Kidney epithelial cell (primary cell): ENCODE data around the gene CCBE1. TPM values are rescaled to one million over a fixed set of nuclear protein-coding genes. Genes with fewer than 3 reads are reported as not detected.
"Not testable (repeated sequence)": the region's sequence is repeated elsewhere in the genome, so short reads cannot be mapped to it uniquely, and the experiment has no call there.

Source experiments
- DNase-seq: peaks from one replicate; pipeline ENCODE4 v3.0.0-alpha.2; 2010; ENCODE audit warnings: low read depth
- H3K27me3 ChIP-seq: 2 replicates; pipeline ENCODE4 v1.6.0; 2011; ENCODE audit warnings: low read length; ENCODE audit not compliant: control insufficient read depth, insufficient read depth
- H3K36me3 ChIP-seq: 2 replicates; pipeline ENCODE4 v1.5.1; 2011; ENCODE audit warnings: low read length; ENCODE audit not compliant: control insufficient read depth, insufficient read depth
- H3K4me3 ChIP-seq: 2 replicates; pipeline ENCODE4 v1.5.1; 2011; ENCODE audit warnings: low read depth, mild to moderate bottlenecking, control low read depth, low read length
- total RNA-seq: library from RNA; depleted of rRNA; stranded (reverse); fragments of >200 nt; gene quantifications from 2 replicates; pipeline ENCODE4 v1.2.3, GENCODE V29; 2015
- TF ChIP-seq, protein P1 (sequence below): IDR thresholded peaks from 2 replicates; pipeline ENCODE4 v1.5.1; 2011; ENCODE audit warnings: mild to moderate bottlenecking, moderate library complexity, low read length, control low read depth, inconsistent platforms; ENCODE audit not compliant: insufficient read depth, poor library complexity, severe bottlenecking

The CCBE1 gene
- total RNA-seq, 1 donor from 2014 or later = 1.2 TPM

DNA sequence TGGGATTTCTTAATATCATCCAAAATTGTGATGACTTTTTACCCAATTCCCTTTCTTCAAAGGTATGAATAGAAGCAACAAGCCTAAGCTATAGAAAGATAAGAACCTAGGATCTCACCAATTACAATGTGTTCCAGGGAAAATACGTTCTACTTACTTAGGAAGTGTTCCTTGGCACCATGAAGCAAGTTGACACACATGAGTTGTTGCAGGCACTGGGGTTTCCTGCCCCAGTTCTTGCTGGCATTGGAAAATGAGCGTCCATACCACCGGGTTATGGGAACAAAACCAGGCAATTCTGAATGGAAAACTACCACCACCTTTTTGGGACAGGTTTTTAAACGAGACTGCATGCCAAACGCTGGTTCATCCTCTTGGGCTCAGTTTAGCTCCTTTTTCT is 46.2 kb downstream of the CCBE1 start:
- no peak for DNase-seq
- no peaks in the 10 kb centered on the region for H3K27me3 ChIP-seq
- no peak overlapping the region for H3K4me3 ChIP-seq
- no peaks in the 10 kb centered on the region for H3K36me3 ChIP-seq
- TF ChIP-seq, protein P1, sequence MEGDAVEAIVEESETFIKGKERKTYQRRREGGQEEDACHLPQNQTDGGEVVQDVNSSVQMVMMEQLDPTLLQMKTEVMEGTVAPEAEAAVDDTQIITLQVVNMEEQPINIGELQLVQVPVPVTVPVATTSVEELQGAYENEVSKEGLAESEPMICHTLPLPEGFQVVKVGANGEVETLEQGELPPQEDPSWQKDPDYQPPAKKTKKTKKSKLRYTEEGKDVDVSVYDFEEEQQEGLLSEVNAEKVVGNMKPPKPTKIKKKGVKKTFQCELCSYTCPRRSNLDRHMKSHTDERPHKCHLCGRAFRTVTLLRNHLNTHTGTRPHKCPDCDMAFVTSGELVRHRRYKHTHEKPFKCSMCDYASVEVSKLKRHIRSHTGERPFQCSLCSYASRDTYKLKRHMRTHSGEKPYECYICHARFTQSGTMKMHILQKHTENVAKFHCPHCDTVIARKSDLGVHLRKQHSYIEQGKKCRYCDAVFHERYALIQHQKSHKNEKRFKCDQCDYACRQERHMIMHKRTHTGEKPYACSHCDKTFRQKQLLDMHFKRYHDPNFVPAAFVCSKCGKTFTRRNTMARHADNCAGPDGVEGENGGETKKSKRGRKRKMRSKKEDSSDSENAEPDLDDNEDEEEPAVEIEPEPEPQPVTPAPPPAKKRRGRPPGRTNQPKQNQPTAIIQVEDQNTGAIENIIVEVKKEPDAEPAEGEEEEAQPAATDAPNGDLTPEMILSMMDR = no peak

DNA sequence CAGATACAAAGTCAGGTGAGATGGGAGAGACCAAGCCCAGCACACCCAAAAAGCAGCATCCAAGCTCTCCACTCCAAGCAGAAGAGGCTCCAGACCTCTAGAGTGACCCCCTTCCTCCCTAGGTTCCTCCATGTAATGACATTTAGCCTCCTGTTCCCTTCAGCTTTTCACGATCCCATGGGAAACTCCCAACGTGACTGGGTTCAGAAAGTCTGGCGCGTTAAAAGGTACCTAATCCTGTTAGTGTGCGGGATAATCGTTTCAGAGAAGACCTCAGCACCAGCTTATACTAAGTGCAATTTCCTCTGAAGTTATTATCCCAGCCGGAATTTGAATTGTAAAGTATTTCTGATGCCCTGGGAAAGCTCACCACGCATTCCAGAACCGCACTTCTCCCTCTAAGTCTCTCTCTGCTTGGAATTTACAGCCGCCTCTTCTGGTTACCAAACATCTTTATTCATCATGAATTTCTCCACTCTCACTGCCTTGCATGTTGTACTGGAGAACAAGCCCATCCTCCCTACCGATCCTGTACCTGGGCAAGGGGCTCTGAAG is 46.9 kb downstream of the CCBE1 start:
- DNase-seq = no peak
- TF ChIP-seq, protein P1 = no peak

DNA sequence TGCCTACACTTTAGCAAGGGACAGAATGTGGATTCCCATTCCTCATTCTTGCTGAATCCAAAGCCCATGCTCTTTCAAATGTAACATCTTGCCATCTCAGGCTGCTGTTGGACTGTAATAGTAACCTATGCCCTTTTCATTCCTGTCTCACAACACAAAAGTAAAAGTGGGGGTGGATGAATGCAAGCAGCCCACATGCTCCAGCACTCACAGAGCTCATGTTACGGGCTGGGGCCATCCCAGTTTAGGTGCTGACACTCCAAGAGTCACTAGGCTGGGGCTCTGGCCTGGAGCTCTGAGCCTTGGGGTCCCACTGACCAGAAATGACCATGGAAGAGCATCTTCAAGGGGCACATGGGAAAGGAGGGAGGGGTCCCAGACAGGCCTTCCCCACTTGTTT is 47.6 kb downstream of the CCBE1 start:
- DNase-seq = no peak
- Histone ChIP-seq H3K36me3 (no peaks in the 10 kb centered on the region), H3K4me3 (no peak overlapping the region), H3K27me3 (no peaks in the 10 kb centered on the region)
- TF ChIP-seq, protein P1 = no peak

More for the DNA sequence above, 46.9 kb downstream of the CCBE1 start:
- Histone ChIP-seq H3K27me3 (no peaks in the 10 kb centered on the region), H3K36me3 (no peaks in the 10 kb centered on the region), H3K4me3 (no peak overlapping the region)

DNA sequence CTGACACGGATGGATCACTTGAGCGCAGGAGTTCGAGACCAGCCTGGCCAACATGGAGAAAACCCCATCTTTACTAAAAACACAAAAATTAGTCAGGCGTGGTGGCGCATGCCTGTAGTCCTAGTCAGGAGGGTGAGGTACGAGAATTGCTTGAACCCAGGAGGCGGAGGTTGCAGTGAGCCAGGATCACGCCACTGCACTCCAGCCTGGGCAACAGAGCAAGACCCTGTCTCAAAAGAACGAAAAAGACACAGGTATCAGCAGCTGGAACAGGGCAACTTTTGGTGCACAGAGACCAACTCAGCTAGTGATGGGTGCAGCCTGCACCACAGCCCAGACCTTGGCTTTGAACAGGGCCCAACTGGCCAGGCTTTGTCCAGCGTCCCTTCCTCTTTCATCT is 48.8 kb downstream of the CCBE1 start:
- not testable (repeated sequence) for H3K36me3 ChIP-seq, DNase-seq, H3K27me3 ChIP-seq, H3K4me3 ChIP-seq

DNA sequence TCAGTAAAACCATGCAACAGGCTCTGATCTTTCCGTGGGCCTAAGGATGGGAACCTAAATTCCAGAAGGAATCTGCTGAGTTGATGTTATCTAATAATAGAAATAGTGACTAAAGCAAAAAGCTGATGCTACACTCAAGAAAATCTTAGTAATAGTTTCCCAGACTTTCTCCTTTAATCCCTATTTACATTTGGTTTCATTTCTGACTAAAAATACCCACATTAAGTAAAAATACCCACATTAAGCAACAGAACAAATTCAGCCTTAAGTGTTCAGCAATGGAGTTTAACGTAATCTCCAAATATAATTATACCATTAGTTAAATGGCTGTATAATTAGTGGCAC is 50.3 kb downstream of the CCBE1 start:
- Histone ChIP-seq H3K27me3 (no peaks in the 10 kb centered on the region), H3K36me3 (no peaks in the 10 kb centered on the region), H3K4me3 (no peak overlapping the region)
- TF ChIP-seq, protein P1 = no peak
- no peak for DNase-seq

DNA sequence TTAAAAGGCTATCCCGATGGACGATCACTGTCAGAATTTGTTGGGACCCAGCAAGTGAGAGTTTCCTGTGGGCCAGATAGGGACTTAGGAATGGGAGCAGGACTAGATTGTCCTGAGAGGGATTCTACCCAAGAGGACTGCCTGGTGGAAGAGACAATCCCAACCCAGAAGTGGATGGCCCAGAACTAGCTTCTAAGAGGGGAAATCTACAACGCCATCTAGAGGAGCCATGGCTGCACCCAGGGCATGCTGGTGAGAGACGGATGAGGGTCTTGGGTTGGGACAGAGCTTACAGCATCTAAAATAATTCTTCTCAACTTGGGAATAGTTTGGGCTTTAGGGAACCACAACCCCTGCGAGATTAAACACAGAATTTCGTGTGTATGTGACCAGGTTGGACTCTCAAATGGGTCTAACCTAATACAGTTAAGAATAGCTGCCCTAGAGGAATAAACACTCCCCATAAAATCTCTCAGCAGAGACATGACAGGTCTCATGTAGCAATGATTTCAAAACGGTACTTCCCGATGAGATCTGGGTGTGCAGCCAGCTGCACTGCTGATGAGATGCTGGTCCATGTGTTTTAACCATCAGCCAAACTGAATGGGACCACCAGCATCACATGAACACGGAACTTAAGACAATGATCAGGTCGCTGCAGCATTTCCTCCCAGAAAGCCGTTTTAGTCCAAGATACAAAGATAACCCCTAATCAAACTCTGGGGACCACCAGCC is 50.8 kb downstream of the CCBE1 start:
- DNase-seq = no peak

More for the DNA sequence above, 50.8 kb downstream of the CCBE1 start:
- no peaks in the 10 kb centered on the region for H3K27me3 ChIP-seq
- H3K36me3 ChIP-seq = no peaks in the 10 kb centered on the region
- no peak overlapping the region for H3K4me3 ChIP-seq
- TF ChIP-seq, protein P1 = no peak
